GM23338 (cell line): Measurements from ENCODE around the gene ARPC1A.

Experiments used
- CREB1 ChIP-seq: fragments of 250-450 bp; sonication (Bioruptor Pico); IDR thresholded peaks from 2 replicates; pipeline ENCODE4 v1.5.0; 2020; ENCODE audit warnings: low read depth, mild to moderate bottlenecking, moderate library complexity
- ETS1 ChIP-seq: IDR thresholded peaks from 2 replicates; pipeline ENCODE4 v1.6.1; 2016; ENCODE audit warnings: antibody characterized with exemption
- EZH2 ChIP-seq: fragments of 200-600 bp; sonication (generic); IDR thresholded peaks from one replicate; pipeline ENCODE4 v1.8.0; 2017; ENCODE audit warnings: antibody characterized with exemption, mild to moderate bottlenecking, low read depth; ENCODE audit not compliant: unreplicated experiment
- EZH2phosphoT487 ChIP-seq: fragments of 200-600 bp; sonication (generic); IDR thresholded peaks from one replicate; pipeline ENCODE4 v1.8.1; 2018; ENCODE audit warnings: antibody characterized with exemption; ENCODE audit not compliant: unreplicated experiment
- JUNB ChIP-seq: IDR thresholded peaks from one replicate; pipeline ENCODE4 v1.6.1; 2016; ENCODE audit warnings: antibody characterized with exemption; ENCODE audit not compliant: unreplicated experiment
- POLR2AphosphoS5 ChIP-seq: IDR thresholded peaks from 2 replicates; pipeline ENCODE4 v1.6.1; 2016; ENCODE audit warnings: antibody characterized with exemption, low read depth
- STAT1 ChIP-seq: IDR thresholded peaks from one replicate; pipeline ENCODE4 v1.6.1; 2016; ENCODE audit warnings: antibody characterized with exemption; ENCODE audit not compliant: unreplicated experiment
- ZNF331 ChIP-seq: fragments of 250-450 bp; sonication (Bioruptor Pico); IDR thresholded peaks from 2 replicates; pipeline ENCODE4 v1.5.0; 2020; ENCODE audit warnings: low read depth, mild to moderate bottlenecking, moderate library complexity
- TF ChIP-seq, protein P1 (sequence below), 2 experiments: fragments of 200-600 bp in 1 of 2; sonication (generic) in 1 of 2; conservative IDR thresholded peaks; 2 replicates each; pipeline versions ENCODE4 v1.5.1 to v1.6.1; 2016 to 2017; ENCODE audit warnings: antibody characterized with exemption in 2 of 2, low read depth in 2 of 2, mild to moderate bottlenecking in 2 of 2, moderate library complexity in 1 of 2
- TF ChIP-seq, protein P2 (sequence below): IDR thresholded peaks from one replicate; pipeline ENCODE4 v1.6.1; 2018; ENCODE audit warnings: antibody characterized with exemption; ENCODE audit not compliant: unreplicated experiment
- TF ChIP-seq, protein P3 (sequence below): fragments of 250-450 bp; sonication (Bioruptor Pico); IDR thresholded peaks from 2 replicates; pipeline ENCODE4 v1.5.0; 2020; ENCODE audit warnings: mild to moderate bottlenecking, moderate library complexity

- TF ChIP-seq ZNF331 (no peak), POLR2AphosphoS5 (peak; percentile 41; the same call in 1 of the 2 replicates), ETS1 (no peak), EZH2 (no peak), STAT1 (no peak), EZH2phosphoT487 (no peak), JUNB (no peak), CREB1 (no peak)
- TF ChIP-seq, protein P1, sequence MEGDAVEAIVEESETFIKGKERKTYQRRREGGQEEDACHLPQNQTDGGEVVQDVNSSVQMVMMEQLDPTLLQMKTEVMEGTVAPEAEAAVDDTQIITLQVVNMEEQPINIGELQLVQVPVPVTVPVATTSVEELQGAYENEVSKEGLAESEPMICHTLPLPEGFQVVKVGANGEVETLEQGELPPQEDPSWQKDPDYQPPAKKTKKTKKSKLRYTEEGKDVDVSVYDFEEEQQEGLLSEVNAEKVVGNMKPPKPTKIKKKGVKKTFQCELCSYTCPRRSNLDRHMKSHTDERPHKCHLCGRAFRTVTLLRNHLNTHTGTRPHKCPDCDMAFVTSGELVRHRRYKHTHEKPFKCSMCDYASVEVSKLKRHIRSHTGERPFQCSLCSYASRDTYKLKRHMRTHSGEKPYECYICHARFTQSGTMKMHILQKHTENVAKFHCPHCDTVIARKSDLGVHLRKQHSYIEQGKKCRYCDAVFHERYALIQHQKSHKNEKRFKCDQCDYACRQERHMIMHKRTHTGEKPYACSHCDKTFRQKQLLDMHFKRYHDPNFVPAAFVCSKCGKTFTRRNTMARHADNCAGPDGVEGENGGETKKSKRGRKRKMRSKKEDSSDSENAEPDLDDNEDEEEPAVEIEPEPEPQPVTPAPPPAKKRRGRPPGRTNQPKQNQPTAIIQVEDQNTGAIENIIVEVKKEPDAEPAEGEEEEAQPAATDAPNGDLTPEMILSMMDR (conservative IDR thresholded peaks at IDR 0.05; ENCODE audit: low read depth in 2 of 2), result no peak
- TF ChIP-seq, protein P2, sequence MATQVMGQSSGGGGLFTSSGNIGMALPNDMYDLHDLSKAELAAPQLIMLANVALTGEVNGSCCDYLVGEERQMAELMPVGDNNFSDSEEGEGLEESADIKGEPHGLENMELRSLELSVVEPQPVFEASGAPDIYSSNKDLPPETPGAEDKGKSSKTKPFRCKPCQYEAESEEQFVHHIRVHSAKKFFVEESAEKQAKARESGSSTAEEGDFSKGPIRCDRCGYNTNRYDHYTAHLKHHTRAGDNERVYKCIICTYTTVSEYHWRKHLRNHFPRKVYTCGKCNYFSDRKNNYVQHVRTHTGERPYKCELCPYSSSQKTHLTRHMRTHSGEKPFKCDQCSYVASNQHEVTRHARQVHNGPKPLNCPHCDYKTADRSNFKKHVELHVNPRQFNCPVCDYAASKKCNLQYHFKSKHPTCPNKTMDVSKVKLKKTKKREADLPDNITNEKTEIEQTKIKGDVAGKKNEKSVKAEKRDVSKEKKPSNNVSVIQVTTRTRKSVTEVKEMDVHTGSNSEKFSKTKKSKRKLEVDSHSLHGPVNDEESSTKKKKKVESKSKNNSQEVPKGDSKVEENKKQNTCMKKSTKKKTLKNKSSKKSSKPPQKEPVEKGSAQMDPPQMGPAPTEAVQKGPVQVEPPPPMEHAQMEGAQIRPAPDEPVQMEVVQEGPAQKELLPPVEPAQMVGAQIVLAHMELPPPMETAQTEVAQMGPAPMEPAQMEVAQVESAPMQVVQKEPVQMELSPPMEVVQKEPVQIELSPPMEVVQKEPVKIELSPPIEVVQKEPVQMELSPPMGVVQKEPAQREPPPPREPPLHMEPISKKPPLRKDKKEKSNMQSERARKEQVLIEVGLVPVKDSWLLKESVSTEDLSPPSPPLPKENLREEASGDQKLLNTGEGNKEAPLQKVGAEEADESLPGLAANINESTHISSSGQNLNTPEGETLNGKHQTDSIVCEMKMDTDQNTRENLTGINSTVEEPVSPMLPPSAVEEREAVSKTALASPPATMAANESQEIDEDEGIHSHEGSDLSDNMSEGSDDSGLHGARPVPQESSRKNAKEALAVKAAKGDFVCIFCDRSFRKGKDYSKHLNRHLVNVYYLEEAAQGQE, result no peak
- TF ChIP-seq, protein P3, sequence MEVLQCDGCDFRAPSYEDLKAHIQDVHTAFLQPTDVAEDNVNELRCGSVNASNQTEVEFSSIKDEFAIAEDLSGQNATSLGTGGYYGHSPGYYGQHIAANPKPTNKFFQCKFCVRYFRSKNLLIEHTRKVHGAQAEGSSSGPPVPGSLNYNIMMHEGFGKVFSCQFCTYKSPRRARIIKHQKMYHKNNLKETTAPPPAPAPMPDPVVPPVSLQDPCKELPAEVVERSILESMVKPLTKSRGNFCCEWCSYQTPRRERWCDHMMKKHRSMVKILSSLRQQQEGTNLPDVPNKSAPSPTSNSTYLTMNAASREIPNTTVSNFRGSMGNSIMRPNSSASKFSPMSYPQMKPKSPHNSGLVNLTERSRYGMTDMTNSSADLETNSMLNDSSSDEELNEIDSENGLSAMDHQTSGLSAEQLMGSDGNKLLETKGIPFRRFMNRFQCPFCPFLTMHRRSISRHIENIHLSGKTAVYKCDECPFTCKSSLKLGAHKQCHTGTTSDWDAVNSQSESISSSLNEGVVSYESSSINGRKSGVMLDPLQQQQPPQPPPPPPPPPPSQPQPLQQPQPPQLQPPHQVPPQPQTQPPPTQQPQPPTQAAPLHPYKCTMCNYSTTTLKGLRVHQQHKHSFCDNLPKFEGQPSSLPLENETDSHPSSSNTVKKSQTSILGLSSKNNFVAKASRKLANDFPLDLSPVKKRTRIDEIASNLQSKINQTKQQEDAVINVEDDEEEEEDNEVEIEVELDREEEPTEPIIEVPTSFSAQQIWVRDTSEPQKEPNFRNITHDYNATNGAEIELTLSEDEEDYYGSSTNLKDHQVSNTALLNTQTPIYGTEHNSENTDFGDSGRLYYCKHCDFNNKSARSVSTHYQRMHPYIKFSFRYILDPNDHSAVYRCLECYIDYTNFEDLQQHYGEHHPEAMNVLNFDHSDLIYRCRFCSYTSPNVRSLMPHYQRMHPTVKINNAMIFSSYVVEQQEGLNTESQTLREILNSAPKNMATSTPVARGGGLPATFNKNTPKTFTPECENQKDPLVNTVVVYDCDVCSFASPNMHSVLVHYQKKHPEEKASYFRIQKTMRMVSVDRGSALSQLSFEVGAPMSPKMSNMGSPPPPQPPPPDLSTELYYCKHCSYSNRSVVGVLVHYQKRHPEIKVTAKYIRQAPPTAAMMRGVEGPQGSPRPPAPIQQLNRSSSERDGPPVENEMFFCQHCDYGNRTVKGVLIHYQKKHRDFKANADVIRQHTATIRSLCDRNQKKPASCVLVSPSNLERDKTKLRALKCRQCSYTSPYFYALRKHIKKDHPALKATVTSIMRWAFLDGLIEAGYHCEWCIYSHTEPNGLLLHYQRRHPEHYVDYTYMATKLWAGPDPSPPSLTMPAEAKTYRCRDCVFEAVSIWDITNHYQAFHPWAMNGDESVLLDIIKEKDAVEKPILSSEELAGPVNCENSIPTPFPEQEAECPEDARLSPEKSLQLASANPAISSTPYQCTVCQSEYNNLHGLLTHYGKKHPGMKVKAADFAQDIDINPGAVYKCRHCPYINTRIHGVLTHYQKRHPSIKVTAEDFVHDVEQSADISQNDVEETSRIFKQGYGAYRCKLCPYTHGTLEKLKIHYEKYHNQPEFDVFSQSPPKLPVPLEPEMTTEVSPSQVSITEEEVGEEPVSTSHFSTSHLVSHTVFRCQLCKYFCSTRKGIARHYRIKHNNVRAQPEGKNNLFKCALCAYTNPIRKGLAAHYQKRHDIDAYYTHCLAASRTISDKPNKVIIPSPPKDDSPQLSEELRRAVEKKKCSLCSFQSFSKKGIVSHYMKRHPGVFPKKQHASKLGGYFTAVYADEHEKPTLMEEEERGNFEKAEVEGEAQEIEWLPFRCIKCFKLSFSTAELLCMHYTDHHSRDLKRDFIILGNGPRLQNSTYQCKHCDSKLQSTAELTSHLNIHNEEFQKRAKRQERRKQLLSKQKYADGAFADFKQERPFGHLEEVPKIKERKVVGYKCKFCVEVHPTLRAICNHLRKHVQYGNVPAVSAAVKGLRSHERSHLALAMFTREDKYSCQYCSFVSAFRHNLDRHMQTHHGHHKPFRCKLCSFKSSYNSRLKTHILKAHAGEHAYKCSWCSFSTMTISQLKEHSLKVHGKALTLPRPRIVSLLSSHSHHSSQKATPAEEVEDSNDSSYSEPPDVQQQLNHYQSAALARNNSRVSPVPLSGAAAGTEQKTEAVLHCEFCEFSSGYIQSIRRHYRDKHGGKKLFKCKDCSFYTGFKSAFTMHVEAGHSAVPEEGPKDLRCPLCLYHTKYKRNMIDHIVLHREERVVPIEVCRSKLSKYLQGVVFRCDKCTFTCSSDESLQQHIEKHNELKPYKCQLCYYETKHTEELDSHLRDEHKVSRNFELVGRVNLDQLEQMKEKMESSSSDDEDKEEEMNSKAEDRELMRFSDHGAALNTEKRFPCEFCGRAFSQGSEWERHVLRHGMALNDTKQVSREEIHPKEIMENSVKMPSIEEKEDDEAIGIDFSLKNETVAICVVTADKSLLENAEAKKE (CRISPR knock-in tag), result no peak
Measured at GRCh38 chr7:99393355-99394187, 67.9 kb downstream of the ARPC1A start.
